Activated CD8-positive, alpha-beta T cell treated with anti-CD3 and anti-CD28 coated beads, Interleukin-2, amount 10 ng/mL, durations not matched to agents 7 days and 5 days (primary cell): ENCODE measurements around the gene INPP5F. TPM values are rescaled to one million over a fixed set of nuclear protein-coding genes. Genes with fewer than 3 reads are reported as not detected.

ENCODE experiments used
- ATAC-seq: fragments of 150-1000 bp; cut with Tn5 transposase; one replicate; pipeline ENCODE4 v1.10.0; 2021; ENCODE audit warnings: moderate library complexity
- CTCF ChIA-PET: fragments of 350-600 bp; sonication (Branson Sonifier 250); formaldehyde crosslinking; loops from one replicate; lab custom pipeline; 2021; ENCODE audit warnings: antibody characterized with exemption; lab: Charles Lee
- POLR2A ChIA-PET: fragments of 350-600 bp; sonication (Branson Sonifier 250); formaldehyde crosslinking; loops from one replicate; lab custom pipeline; 2021; ENCODE audit warnings: antibody characterized with exemption; lab: Charles Lee
- DNase-seq: peaks from one replicate; pipeline ENCODE4 v3.0.0-alpha.2; 2020
- H3K27ac Mint-ChIP-seq: one replicate; pipeline ENCODE4 v1.8.0; 2021; ENCODE audit warnings: mild to moderate bottlenecking, mixed read lengths
- H3K27me3 Mint-ChIP-seq: one replicate; pipeline ENCODE4 v1.8.0; 2021; ENCODE audit warnings: low read depth, mixed read lengths
- H3K36me3 Mint-ChIP-seq: one replicate; pipeline ENCODE4 v1.8.0; 2021; ENCODE audit warnings: low read depth, mixed read lengths
- H3K4me1 Mint-ChIP-seq: one replicate; pipeline ENCODE4 v1.8.0; 2021; ENCODE audit warnings: low read depth, mixed read lengths
- H3K4me3 Mint-ChIP-seq: one replicate; pipeline ENCODE4 v1.8.0; 2021; ENCODE audit warnings: mild to moderate bottlenecking, mixed read lengths
- H3K9me3 Mint-ChIP-seq: one replicate; pipeline ENCODE4 v1.8.0; 2022; ENCODE audit warnings: mixed read lengths; ENCODE audit not compliant: insufficient read depth
- total RNA-seq, 2 experiments: library from RNA; stranded (reverse); gene quantifications; one replicate each; pipeline ENCODE4 v1.2.3, GENCODE V29; 2021

The INPP5F gene
- total RNA-seq, 2 experiments from 2014 or later, result 15.9 to 17.6 TPM

GRCh38 chr10:119872860-119873681 is 147.2 kb downstream of the INPP5F start:
- H3K4me3 Mint-ChIP-seq, result peak overlapping the region; percentile 82
- ATAC-seq, result peak; percentile 93
- CTCF ChIA-PET, result interaction anchor here (0.9 to 3.7 kb wide), 11 partner anchors 10 to 220 kb away, joined by 3 to 53 read pairs (median 5); partner anchors contain the start of genes INPP5F and SEC23IP

DNA sequence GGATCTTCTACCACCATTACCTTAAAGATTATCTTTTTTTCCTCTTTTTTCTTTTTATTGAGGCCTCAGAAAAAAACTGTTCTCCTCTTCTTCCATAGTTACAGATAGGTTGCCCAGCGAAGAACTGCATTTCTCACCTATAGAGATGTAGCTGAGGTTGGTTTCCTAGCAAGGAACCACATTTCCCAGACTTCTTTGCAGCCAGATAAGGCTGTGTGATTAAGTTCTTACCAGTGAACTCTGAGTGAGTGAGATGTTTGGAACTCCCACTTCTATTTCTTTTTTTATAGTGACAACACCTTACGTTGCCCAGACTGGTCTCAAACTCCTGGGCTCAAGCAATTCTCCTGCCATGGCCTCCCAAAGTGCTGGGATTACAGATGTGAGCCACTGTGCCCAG is 152.7 kb downstream of the INPP5F start:
- Mint-ChIP-seq H3K36me3 (no peaks in the 10 kb centered on the region), H3K27ac (no peak overlapping the region), H3K9me3 (no peaks in the 10 kb centered on the region), H3K27me3 (no peaks in the 10 kb centered on the region), H3K4me3 (no peak overlapping the region), H3K4me1 (peaks cover 5% of the 10 kb centered on the region)
- DNase-seq (no peak), ATAC-seq (no peak)
- ChIA-PET CTCF (no interaction called here), POLR2A (no interaction called here)

More at GRCh38 chr10:119872860-119873681, 147.2 kb downstream of the INPP5F start:
- no peaks in the 10 kb centered on the region for H3K9me3 Mint-ChIP-seq
- POLR2A ChIA-PET, result interaction anchor here (0.6 to 3.8 kb wide), 14 partner anchors 8 to 639 kb away, joined by 3 to 54 read pairs (median 4); partner anchors contain the start of genes INPP5F, RGS10 and SEC23IP
- H3K27ac Mint-ChIP-seq, result peak overlapping the region; percentile 86
- peaks cover 35% of the 10 kb centered on the region for H3K4me1 Mint-ChIP-seq
- H3K27me3 Mint-ChIP-seq, result no peaks in the 10 kb centered on the region
- H3K36me3 Mint-ChIP-seq, result peaks cover 13% of the 10 kb centered on the region
- peak; percentile 91 for DNase-seq

Other genes starting within 250 kb of the INPP5F start
- 100 to 1,000 TPM; 166 TPM for gene RGS10, start 183.3 kb upstream of the INPP5F start, total RNA-seq
- gene TIAL1, start 129.1 kb upstream of the INPP5F start, total RNA-seq, result 100 to 1,000 TPM; 173 to 177 TPM
- 10 to 100 TPM; 14.2 to 14.7 TPM for gene BAG3, start 74.7 kb upstream of the INPP5F start, total RNA-seq
- 10 to 100 TPM; 95.2 to 95.9 TPM for gene MCMBP, start 146.8 kb downstream of the INPP5F start, total RNA-seq
- gene SEC23IP, start 166.7 kb downstream of the INPP5F start, total RNA-seq, result 10 to 100 TPM; 53.8 to 58.9 TPM